ENCODE measurements around the gene ACKR3. TPM values are rescaled to one million over a fixed set of nuclear protein-coding genes. Genes with fewer than 3 reads are reported as not detected.

ACKR3 gene
- total RNA-seq, 2 experiments from 2014 or later, result 0.46 to 2.1 TPM

DNA sequence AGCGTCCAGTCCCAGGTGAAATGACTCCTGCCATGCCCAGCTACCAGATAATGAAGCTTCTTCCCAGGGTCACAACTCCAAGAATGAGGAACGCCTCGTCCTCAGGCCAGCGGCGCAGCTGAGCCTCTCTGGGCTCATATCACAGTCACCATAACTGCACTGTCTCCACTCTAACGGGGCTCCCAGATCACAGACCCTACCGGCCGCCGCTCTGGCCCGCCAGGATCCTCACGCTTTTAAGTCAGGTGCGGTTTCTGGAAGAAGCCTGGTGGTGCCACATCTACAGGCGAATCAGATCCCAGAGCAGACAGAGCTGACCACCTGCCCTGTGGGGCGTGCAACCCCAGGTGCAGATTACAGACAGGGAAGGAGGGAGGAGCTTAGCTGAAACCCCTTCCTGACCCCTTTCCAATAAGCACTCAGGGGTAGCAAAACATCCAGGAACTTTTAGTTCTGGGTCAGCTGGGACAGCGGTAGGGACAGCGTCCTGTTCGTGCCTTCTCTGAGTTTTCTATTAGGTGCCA lies 3.7 kb upstream of the ACKR3 start:
- intact Hi-C loops (cut with micrococcal nuclease; ENCODE audit: unreplicated experiment), result no loop called here
- BruUV-seq (replicated peaks), result no TSS peak
- Histone ChIP-seq H3K4me1 (ENCODE audit: insufficient read depth, low read length, poor library complexity, severe bottlenecking) (peaks cover 79% of the 10 kb centered on the region), H3K9me2 (ENCODE audit: insufficient read depth, low read length) (no peaks in the 10 kb centered on the region), H4K20me1 (ENCODE audit: insufficient read depth, low read length) (no peaks in the 10 kb centered on the region), H3K9me3 (ENCODE audit: low read length) (no peaks in the 10 kb centered on the region), H3K79me2 (ENCODE audit: insufficient read depth, low read depth, low read length) (0 out of 2 replicates have a peak, but pooled peaks cover 2% of the 10 kb centered on the region), H3K27ac (ENCODE audit: low read depth, low read length, poor library complexity, severe bottlenecking) (no peak overlapping the region), H3K4me2 (ENCODE audit: low read length) (peak overlapping the region; percentile 48), H3K4me3 (ENCODE audit: low read depth, low read length, poor library complexity, severe bottlenecking) (no peak overlapping the region), H2AFZ (ENCODE audit: low read length) (no peak overlapping the region; the same call in 1 of the 2 replicates), H3K36me3 (ENCODE audit: insufficient read depth, low read length) (no peaks in the 10 kb centered on the region)
- no peak for TF ChIP-seq EZH2phosphoT487 (IDR thresholded peaks at IDR 0.05; ENCODE audit: borderline replicate concordance, low read depth, low read length)
- TF ChIP-seq, protein P1, sequence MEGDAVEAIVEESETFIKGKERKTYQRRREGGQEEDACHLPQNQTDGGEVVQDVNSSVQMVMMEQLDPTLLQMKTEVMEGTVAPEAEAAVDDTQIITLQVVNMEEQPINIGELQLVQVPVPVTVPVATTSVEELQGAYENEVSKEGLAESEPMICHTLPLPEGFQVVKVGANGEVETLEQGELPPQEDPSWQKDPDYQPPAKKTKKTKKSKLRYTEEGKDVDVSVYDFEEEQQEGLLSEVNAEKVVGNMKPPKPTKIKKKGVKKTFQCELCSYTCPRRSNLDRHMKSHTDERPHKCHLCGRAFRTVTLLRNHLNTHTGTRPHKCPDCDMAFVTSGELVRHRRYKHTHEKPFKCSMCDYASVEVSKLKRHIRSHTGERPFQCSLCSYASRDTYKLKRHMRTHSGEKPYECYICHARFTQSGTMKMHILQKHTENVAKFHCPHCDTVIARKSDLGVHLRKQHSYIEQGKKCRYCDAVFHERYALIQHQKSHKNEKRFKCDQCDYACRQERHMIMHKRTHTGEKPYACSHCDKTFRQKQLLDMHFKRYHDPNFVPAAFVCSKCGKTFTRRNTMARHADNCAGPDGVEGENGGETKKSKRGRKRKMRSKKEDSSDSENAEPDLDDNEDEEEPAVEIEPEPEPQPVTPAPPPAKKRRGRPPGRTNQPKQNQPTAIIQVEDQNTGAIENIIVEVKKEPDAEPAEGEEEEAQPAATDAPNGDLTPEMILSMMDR (conservative IDR thresholded peaks at IDR 0.05; ENCODE audit: low read length), result no peak
- POLR2A ChIA-PET, result interaction anchor here (0.9 to 1.7 kb wide), 2 partner anchors 10 to 492 kb away, joined by 3 to 6 read pairs; no protein-coding TSS in a partner anchor
- peak; percentile 41 for DNase-seq (ENCODE audit: low spot score)
- CTCF ChIA-PET (ENCODE audit: unreplicated experiment), result no interaction called here

DNA sequence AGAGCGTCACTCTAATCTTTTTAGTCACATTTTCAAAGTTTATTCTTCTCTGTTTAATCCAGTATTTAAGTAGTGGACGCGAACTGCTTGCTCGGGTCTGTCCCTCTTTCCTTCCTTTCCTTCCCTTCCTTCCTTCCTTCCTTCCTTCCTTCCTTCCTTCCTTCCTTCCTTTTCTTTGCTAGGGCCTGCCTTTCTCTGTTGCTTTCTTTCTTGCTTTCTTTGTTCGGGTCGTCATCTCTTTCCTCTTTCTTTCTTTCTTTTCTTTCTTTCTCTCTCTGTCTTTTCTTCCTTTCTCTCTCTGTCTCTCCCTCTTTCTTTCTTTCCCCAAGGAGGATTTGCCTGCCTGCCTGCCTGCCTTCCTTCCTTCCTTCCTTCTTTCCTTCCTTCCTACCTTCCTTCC lies 3.0 kb upstream of the ACKR3 start:
- H2AFZ ChIP-seq (ENCODE audit: low read length), result no peak overlapping the region
- intact Hi-C loops (cut with micrococcal nuclease; ENCODE audit: unreplicated experiment), result no loop called here

More for the DNA sequence above, 3.0 kb upstream of the ACKR3 start:
- no peak for TF ChIP-seq EZH2phosphoT487 (IDR thresholded peaks at IDR 0.05; ENCODE audit: borderline replicate concordance, low read depth, low read length)
- TF ChIP-seq, protein P1 (conservative IDR thresholded peaks at IDR 0.05; ENCODE audit: low read length), result no peak
- Histone ChIP-seq H3K79me2 (ENCODE audit: insufficient read depth, low read depth, low read length) (0 out of 2 replicates have a peak, but pooled peaks cover 6% of the 10 kb centered on the region), H4K20me1 (ENCODE audit: insufficient read depth, low read length) (no peaks in the 10 kb centered on the region), H3K9me2 (ENCODE audit: insufficient read depth, low read length) (no peaks in the 10 kb centered on the region), H3K4me3 (ENCODE audit: low read depth, low read length, poor library complexity, severe bottlenecking) (no peak overlapping the region), H3K4me2 (ENCODE audit: low read length) (no peak overlapping the region), H3K4me1 (ENCODE audit: insufficient read depth, low read length, poor library complexity, severe bottlenecking) (peaks cover 86% of the 10 kb centered on the region), H3K36me3 (ENCODE audit: insufficient read depth, low read length) (no peaks in the 10 kb centered on the region), H3K9me3 (ENCODE audit: low read length) (no peaks in the 10 kb centered on the region), H3K27ac (ENCODE audit: low read depth, low read length, poor library complexity, severe bottlenecking) (no peak overlapping the region)
- ChIA-PET CTCF (ENCODE audit: unreplicated experiment) (no interaction called here), POLR2A (interaction anchor here (0.9 to 1.7 kb wide), 3 partner anchors 11 to 492 kb away, joined by 3 to 6 read pairs (median 3); no protein-coding TSS in a partner anchor)
- no peak for DNase-seq (ENCODE audit: low spot score)
- BruUV-seq (replicated peaks), result no TSS peak
